ENCODE data around the gene LINGO1.

LINGO1 gene

DNA sequence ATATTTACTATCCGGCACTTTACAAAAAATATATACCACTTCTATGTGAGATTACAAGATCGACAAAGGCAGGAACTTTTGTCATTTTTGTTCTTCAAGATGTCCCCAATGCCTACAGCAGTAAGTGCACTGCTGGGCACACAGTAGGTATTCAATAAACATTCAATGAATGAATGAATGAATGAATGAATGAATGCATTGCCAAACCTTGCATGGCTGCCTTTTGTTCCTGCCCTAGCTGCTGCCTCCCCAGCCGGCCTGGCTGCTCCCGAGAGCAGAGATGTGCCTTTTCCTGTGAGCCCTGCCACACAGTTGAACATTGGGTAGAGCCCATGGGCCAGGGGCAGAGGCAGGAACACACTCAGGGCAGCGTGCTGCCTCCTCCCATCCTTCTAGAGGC lies 37.5 kb downstream of the LINGO1 start:
- no peak for DNase-seq
- in situ Hi-C loops (cut with HindIII; ENCODE audit: low pct_ligation_motif_present, low sequenced_read_pairs): no loop called here

DNA sequence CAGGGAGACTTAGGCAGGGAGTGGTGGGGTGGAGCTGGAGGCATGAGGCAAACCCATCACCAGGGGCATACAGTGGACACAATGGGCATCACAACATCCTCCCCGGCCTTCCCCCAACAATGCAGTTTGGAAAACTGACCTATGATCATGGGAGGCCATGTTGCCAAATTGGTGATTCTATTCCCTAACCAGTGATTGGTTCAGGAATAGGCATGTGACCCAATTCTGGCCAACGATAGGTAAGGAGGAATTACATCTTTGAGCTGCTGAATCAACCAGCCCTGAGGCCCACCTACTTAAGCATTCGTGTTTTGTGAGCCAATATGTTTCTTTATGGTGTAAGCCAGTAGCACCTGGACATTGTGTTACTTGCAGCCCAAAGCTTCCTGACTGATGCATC lies 40.0 kb downstream of the LINGO1 start:
- H3K36me3 ChIP-seq (replicated peaks): no peaks in the 10 kb centered on the region
- in situ Hi-C loops (cut with HindIII; ENCODE audit: low pct_ligation_motif_present, low sequenced_read_pairs): no loop called here
- TF ChIP-seq, protein P1, sequence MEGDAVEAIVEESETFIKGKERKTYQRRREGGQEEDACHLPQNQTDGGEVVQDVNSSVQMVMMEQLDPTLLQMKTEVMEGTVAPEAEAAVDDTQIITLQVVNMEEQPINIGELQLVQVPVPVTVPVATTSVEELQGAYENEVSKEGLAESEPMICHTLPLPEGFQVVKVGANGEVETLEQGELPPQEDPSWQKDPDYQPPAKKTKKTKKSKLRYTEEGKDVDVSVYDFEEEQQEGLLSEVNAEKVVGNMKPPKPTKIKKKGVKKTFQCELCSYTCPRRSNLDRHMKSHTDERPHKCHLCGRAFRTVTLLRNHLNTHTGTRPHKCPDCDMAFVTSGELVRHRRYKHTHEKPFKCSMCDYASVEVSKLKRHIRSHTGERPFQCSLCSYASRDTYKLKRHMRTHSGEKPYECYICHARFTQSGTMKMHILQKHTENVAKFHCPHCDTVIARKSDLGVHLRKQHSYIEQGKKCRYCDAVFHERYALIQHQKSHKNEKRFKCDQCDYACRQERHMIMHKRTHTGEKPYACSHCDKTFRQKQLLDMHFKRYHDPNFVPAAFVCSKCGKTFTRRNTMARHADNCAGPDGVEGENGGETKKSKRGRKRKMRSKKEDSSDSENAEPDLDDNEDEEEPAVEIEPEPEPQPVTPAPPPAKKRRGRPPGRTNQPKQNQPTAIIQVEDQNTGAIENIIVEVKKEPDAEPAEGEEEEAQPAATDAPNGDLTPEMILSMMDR (IDR thresholded peaks at IDR 0.05; ENCODE audit: low read depth, low read length, missing control alignments): no peak
- no peak overlapping the region for H3K27ac ChIP-seq
- DNase-seq: no peak
- H3K4me3 ChIP-seq (ENCODE audit: low read depth, low read length): no peak overlapping the region
- no peaks in the 10 kb centered on the region for H3K27me3 ChIP-seq (replicated peaks)

More for the DNA sequence above, 37.5 kb downstream of the LINGO1 start:
- Histone ChIP-seq H3K36me3 (replicated peaks) (no peaks in the 10 kb centered on the region), H3K4me3 (ENCODE audit: low read depth, low read length) (no peak overlapping the region), H3K27ac (no peak overlapping the region), H3K27me3 (replicated peaks) (no peaks in the 10 kb centered on the region)
- TF ChIP-seq, protein P1 (IDR thresholded peaks at IDR 0.05; ENCODE audit: low read depth, low read length, missing control alignments): no peak

DNA sequence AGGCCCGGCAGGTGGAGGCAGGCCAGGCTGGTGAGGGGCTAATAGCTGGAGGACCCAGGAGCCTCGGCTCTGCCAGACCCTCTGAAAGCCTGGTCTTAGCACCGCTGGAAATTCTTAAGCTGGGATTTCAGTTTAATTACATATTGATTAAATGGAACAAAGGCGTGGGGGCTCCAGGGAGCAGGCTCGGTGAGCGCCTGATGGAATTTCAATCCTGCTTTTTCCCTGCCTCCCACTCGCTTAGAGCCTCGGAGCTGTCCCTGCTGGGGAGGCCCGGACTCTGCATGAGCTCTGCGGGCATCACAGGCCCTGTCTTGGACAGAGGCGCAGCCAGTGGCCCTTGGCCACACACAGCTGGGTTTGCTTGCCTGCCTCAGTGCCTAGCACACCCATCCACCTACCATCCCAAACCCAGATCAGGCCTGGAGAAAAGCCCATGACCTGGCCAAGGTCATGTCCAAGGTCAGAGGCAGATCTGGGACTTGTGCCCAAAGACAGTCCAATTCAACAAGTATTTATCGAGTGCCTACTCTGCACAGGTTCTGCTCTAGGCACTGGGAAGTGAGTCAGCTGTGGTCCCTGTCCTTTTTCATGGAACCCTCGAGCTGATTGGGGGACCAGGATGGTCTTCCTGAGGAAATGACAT lies 40.6 kb downstream of the LINGO1 start:
- no peak for DNase-seq
- no peak overlapping the region for H3K4me3 ChIP-seq (ENCODE audit: low read depth, low read length)
- in situ Hi-C loops (cut with HindIII; ENCODE audit: low pct_ligation_motif_present, low sequenced_read_pairs): no loop called here
- H3K27me3 ChIP-seq (replicated peaks): no peaks in the 10 kb centered on the region
- H3K27ac ChIP-seq: no peak overlapping the region
- TF ChIP-seq, protein P1 (IDR thresholded peaks at IDR 0.05; ENCODE audit: low read depth, low read length, missing control alignments): no peak
- H3K36me3 ChIP-seq (replicated peaks): no peaks in the 10 kb centered on the region

DNA sequence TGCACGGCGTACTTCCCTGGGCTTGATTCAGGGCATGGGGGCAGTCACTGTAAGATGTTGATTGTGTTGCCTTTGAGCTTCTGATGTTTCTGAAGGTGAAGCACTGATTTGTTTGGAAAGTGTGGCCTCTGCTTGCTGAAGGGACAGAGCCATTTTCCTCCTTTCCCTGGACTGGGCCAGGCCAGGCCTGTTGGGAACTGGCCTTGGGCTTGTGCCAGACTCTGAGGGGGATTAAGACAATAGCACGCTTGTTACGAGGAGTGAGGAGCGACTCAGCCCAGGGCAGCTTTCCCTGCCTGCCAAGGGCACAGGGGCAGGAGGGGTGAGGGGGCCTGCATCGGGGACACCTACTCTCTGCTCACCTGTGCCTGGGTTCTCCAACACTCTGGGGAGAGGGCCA lies 42.9 kb downstream of the LINGO1 start:
- TF ChIP-seq, protein P1 (IDR thresholded peaks at IDR 0.05; ENCODE audit: low read depth, low read length, missing control alignments): no peak
- H3K27ac ChIP-seq: no peak overlapping the region
- no peaks in the 10 kb centered on the region for H3K36me3 ChIP-seq (replicated peaks)
- no peaks in the 10 kb centered on the region for H3K27me3 ChIP-seq (replicated peaks)
- in situ Hi-C loops (cut with HindIII; ENCODE audit: low pct_ligation_motif_present, low sequenced_read_pairs): no loop called here
- DNase-seq: no peak
- H3K4me3 ChIP-seq (ENCODE audit: low read depth, low read length): no peak overlapping the region

DNA sequence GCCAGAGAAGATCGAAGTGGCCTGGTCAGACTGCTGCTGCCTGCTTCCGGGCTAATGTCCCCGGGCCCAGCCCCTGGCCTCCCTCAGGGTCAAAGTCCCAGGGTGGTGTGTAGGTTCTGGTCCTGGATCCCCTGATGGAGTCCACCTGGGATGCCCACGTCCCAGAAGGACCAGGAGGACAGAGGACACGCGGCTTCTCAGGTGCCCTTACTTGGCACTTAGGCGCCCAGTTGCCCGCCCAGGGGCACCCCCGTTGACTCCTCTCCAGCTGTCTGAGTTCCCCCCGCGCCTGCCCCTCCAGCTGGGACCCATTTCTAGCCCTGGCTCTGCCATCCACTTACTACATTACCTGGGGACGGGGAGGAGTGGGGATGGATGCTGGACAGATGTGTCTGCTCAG lies 44.6 kb downstream of the LINGO1 start:
- no peaks in the 10 kb centered on the region for H3K27me3 ChIP-seq (replicated peaks)
- DNase-seq: no peak

More for the DNA sequence above, 44.6 kb downstream of the LINGO1 start:
- TF ChIP-seq, protein P1 (IDR thresholded peaks at IDR 0.05; ENCODE audit: low read depth, low read length, missing control alignments): no peak
- H3K27ac ChIP-seq: no peak overlapping the region
- H3K36me3 ChIP-seq (replicated peaks): no peaks in the 10 kb centered on the region
- in situ Hi-C loops (cut with HindIII; ENCODE audit: low pct_ligation_motif_present, low sequenced_read_pairs): no loop called here
- no peak overlapping the region for H3K4me3 ChIP-seq (ENCODE audit: low read depth, low read length)

All from brain microvascular endothelial cell (primary cell).